ENCODE results near the gene NTM.

Gene NTM

DNA sequence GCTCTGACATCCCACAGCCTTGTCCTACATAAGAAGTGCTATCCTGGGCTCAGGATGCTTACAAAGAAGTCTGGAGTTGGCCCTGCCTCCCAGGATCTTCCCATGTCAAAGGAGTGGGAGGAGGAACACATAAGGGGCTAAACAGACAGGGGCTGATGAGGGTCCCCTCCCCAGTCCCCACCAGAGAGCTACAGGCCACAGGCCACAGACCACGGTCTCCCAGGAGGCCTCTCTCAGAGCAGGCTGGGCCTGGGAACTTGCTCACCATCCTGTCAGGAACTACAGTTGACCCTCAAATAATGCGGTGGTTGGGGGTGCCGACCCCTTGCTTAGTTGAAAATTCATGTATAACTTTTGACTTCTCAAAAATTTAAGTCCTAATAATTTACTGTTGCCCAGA, 315.5 kb downstream of the NTM start:
- TF ChIP-seq, protein P1, sequence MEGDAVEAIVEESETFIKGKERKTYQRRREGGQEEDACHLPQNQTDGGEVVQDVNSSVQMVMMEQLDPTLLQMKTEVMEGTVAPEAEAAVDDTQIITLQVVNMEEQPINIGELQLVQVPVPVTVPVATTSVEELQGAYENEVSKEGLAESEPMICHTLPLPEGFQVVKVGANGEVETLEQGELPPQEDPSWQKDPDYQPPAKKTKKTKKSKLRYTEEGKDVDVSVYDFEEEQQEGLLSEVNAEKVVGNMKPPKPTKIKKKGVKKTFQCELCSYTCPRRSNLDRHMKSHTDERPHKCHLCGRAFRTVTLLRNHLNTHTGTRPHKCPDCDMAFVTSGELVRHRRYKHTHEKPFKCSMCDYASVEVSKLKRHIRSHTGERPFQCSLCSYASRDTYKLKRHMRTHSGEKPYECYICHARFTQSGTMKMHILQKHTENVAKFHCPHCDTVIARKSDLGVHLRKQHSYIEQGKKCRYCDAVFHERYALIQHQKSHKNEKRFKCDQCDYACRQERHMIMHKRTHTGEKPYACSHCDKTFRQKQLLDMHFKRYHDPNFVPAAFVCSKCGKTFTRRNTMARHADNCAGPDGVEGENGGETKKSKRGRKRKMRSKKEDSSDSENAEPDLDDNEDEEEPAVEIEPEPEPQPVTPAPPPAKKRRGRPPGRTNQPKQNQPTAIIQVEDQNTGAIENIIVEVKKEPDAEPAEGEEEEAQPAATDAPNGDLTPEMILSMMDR (conservative IDR thresholded peaks at IDR 0.05; ENCODE audit: low read depth, low read length) = no peak
- DNase-seq (ENCODE audit: low read depth) = no peak
- no peak overlapping the region for H3K4me3 ChIP-seq (ENCODE audit: low read length)

DNA sequence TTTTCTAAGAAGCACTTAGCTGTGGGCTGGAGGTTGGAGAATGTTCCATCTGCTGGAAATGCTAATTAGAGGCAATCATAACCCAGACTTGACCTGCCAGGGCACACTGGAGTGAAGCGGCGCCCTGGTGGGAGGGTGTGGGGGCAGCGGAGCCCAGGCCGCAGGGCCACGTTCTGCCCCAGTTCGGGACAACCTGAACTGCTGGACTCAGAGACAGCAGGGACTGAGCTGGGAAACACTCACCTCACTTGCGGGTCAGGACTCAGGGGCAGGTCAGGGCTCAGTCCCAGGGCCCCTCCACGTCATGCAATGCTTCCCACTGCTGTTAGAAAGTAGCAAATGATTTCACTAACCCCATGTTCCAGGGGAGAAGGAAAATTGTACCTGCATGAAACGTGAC, 316.4 kb downstream of the NTM start:
- H3K4me3 ChIP-seq (ENCODE audit: low read length) = no peak overlapping the region
- DNase-seq (ENCODE audit: low read depth) = no peak
- TF ChIP-seq, protein P1 (conservative IDR thresholded peaks at IDR 0.05; ENCODE audit: low read depth, low read length) = no peak

DNA sequence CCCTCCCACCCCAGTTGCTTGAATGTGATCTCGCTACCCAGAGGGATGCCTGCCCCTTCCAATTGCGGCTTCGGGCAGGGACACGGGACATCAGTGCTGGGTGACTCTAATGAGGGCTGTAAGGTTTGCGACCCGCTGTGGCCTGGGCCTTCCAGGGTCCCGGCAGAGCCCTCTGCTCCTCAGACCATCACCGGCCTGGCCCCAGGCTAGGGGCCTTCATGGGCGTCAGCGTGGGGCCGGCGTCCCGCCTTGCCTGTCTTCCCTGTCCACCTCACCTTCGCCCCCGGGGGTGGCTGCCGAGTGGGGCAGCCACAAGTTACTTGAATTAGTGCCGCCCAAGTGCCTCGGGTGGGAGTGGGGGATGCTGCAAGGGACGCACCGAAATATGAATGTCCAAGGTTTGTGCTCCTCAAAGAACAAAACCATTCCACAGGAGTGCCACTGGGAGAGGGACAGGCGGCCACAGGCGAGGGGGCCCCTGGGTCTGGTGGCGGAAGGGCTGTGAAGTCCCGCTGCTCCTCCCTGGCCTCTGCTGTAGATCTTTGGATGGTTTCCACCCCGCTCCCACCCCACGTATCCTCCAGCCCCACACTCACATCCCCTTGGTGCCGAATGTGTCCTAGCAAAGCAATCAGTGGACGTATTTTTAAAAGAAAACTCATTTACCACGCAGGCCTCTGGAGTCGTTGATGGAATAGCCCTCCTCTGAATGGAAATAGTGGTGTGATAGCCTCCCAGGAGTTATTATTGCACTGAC, 317.1 kb downstream of the NTM start:
- no peak for DNase-seq (ENCODE audit: low read depth)
- TF ChIP-seq, protein P1 (conservative IDR thresholded peaks at IDR 0.05; ENCODE audit: low read depth, low read length) = no peak
- no peak overlapping the region for H3K4me3 ChIP-seq (ENCODE audit: low read length)

DNA sequence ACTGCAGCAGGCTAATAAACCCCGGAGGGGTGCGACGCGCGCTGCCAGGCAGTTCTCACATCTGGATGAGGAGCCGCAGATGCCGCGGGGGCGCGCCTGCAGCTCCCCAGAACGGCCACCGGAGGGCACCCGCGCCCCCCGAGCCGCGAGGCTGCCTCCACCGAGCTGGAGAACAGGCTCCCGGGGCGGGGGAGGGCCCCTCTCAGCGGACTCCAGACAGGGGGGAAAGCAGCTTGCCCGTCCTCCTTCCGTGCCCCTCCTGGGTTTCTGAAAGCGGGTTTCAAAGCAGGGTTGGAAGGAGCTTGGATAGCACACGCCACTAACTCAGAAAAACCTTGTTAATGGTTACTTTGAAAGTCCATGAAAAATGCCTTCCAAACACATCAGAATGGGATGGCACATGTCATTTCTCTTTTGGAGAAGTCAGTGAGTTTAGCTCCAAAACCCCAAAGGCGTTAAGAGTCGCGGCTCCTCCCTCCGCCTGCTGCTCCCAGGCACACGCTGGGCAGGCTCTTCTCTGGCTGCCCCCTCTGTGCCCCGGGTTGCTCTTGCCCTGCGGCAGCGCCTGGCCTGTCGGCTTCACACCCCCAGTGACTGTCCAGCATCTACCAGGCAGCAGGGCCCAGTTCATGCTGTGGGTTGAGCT, 317.8 kb downstream of the NTM start:
- TF ChIP-seq, protein P1 (conservative IDR thresholded peaks at IDR 0.05; ENCODE audit: low read depth, low read length) = peak; percentile 82
- peak overlapping the region; percentile 30 for H3K4me3 ChIP-seq (ENCODE audit: low read length)
- no peak for DNase-seq (ENCODE audit: low read depth)

DNA sequence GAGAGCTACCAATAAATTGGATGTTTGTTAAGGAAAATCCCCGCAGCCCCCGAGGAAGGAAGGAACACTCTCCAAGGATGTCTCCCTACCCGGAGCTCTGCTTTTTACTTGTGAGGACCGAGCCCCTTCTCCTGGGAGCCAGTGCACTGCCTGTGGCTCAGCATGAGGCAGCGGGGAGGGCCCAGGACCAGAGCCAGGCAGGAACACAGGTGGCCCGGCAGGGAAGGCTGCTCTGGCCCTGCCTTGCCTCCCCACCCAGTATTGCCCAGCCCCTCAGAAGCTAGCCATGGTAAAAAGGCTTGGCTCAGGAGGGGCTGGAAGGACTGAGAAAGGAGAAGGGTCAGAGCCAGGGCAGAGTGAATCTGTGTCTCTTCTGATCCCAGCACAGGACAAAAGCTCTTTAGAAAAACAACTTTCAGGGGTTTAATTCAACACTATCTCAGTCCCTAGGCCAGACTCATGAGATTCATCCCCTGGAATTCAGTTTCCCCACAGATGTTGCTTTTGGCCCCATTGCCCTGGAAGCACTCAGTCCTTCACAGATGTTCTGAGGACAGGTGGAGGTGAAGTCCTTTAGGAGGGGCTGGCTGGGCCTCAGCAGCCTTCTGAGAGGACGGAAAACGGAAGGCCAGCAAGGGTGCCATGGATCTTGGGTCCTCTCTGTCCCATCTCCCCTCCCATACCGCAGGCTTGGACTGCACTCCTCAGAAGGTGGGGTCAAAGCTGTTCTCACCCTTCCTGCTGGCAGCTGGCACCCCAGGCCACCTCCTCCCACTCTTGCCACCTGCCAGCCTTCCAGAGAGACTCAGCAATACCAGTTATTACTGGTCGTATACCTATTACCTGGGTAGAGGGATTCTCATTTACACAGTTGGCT, 318.9 kb downstream of the NTM start:
- no peak for DNase-seq (ENCODE audit: low read depth)
- TF ChIP-seq, protein P1 (conservative IDR thresholded peaks at IDR 0.05; ENCODE audit: low read depth, low read length) = no peak
- H3K4me3 ChIP-seq (ENCODE audit: low read length) = no peak overlapping the region

DNA sequence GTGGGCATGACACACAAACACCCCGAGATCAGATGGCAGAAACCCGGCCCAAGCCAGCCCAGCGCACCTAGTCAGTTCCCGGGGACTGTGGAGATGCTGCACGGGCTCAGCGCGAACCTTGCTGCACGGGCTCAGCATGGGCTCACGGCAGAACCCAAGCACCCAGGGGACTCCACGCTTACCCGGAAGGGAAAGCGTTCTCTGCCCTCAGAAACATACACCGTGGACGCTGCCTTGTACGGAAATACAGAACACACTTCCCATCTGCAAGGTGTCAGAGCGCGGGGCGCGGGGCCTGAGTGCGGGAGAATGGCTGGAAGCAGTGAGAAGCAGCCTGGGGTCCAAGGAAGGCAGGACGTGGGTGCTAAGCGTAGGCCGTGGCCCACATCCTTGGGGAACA, 319.9 kb downstream of the NTM start:
- H3K4me3 ChIP-seq (ENCODE audit: low read length) = no peak overlapping the region
- TF ChIP-seq, protein P1 (conservative IDR thresholded peaks at IDR 0.05; ENCODE audit: low read depth, low read length) = no peak
- DNase-seq (ENCODE audit: low read depth) = no peak
